HG02610 (cell line): Measurements from ENCODE around the gene ALK.
"Not testable (repeated sequence)": the region's sequence is repeated elsewhere in the genome, so short reads cannot be mapped to it uniquely, and the experiment has no call there.

Source experiments
- ATAC-seq: cut with Tn5 transposase; IDR thresholded peaks from one replicate; pipeline ENCODE4 v1.9.1; 2021; ENCODE audit warnings: mild to moderate bottlenecking, moderate library complexity; ENCODE audit not compliant: unreplicated experiment

ALK gene

DNA sequence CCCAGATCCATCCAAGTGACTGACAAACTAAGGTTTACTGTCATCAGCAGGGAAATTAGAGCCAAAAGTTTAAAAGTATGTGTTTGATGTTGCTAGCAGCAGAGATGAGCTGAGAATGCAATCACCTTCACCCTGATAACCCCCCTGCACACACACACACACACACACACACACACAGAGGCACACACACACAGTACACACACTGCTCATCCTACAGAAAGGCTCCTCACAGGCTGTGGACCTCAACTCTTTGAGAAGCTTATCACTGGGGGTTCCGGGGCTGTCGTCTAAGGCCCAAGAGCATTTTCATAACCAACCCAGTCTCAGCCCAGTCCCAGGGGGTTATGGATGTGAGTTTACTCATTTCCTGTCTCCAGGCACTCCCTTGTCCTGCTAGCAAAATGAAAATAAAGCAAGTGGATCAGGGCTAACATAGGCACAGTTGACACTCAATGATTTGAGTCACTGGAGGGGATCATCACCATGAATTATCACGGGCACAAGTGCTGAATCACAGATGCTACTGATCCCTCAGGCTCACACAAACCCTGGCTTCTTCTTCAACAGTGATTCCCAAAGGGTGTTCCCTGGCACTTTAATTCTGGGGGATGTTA is 76.6 kb downstream of the ALK start:
- ATAC-seq = no peak

DNA sequence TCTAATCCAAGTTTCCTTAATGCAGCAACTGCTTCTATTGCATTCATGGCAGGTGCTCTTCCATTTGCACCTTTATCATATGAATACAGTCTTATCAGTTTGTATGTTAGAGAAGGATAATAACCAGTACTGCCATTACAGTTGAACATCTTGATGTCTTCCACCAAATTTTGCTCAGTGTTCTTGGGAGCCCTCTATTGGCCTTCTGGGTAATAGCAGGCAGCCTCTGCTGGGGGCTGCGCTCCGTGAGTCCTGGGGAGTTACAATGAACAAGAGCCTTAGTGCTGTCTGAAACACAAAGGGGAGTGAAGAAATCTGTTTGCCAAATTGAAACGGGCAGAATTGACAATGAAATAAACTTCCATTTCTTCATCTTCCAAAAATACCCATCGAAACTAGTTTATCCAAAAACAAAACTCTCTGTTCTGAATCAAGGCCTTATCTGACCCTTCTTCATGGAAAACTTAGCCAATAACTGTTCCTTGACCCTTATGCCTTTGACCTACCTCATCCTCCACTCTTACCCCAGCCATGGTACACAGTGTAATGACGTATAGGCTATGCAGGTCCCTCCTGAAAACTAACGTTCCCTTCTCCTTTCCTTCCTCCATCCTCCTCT is 79.9 kb downstream of the ALK start:
- ATAC-seq = no peak

DNA sequence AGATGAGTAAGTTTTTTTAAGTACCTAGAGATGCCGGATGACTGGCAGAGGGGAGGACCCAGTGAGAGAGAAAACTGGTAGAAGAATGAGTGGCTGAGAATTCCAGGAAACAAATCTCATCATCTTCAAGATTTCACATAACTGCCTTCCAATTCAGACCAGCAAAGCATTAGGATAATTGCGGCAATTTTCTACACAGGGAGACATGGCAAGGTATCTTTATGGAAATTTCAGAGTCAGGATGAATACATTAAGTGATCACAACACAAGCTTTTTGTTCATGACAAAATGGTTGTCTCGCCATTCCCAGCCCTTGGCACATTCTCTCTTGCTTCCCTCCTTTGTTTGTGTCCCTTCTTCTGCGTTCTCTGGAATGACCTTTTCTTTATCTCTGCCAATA is 82.1 kb downstream of the ALK start:
- no peak for ATAC-seq

DNA sequence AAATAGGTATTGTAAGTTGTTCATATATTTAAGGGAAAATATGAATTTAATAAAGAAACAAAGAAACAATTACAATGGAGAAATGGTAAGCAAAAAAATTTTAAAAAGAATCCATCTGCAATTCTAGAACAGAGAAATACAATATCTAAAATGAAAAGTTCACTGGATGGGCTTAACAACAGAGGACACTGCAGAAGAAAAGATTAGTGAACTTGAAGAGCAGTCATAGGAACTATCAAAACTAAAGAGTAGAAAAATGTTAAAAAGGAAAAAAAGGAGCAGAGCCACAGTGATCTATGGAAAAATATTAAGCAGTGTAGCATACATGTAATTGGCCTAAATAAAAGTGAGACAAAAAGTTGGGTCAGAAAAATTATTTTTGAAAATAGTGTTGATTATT is 83.5 kb downstream of the ALK start:
- ATAC-seq = no peak

DNA sequence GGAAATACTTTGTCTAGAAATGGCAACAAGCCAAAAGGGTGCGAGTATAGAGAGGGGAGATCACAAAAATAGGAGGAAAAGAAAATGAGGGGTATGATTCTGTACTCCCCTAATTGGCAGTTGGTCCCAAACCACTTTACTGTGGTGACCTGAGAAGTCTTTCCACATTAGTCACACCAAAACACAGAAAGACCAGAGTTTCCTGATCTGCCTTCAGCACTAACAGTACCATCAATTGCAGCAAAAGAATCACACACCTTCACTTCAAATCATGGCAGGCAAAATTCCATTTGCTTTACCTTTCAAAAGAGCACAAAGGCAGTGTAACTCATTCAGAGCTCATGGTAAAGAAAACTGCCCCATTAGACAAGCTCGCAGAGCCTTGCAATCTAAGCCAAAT is 86.8 kb downstream of the ALK start:
- no peak for ATAC-seq

DNA sequence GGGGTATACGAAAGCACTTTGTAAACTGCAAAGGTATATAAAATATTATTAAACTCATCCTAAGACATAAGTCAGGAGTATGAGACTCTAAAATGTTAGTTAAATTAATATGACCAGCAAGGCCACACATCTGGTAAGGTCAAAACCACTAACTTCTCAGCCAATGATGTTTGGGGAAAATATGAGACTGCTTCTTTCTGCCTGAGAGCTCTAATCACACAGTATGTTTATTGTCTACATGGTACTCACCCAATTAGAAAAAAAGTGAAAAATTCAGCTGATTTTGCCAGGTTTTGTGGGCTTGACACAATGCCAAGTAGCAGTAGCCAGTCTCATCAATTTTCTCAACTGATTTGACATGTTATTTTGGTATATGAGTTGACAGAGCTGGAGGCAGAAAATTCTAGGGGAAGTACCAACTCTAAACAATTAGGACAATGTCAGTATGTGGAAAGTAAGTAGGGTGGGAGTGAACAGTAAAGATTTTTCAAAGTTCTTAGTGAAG is 87.3 kb downstream of the ALK start:
- no peak for ATAC-seq

DNA sequence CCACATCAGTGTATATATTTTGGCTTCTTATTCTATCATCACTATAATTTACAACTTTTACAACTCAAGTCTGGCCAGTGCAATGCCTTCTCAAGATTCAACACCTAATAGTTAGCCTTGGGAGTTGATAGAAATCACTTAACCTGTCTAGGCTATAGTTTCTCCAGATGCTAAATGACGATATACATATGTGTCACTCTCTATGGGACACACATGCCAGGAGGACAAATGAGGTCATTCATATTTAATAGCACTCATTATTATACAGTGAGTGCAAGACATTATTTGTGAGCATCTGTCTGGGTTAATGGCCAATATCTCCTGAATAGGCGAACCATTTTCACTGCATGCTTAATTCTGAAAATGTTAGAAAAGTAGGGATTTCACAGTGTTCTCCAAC is 89.8 kb downstream of the ALK start:
- ATAC-seq = no peak

DNA sequence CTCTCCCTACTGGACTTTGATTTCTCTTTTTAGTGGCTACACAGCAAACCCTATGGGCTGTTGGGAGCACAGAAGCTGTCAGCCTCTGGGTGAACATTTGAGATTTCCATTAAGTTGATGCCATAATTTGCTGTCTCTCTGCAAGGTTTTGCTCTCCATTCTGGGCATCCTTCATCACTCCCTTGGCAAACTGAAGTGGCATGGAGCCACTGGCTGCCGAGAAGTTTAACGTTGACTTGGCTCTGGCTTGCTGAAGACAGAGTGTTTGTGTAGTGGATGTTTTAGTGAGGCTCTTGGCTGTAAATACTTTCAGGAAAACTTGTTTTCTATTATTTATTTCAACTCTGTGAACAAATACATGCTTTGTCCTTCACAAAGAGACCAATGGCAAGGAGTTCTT is 91.5 kb downstream of the ALK start:
- no peak for ATAC-seq

DNA sequence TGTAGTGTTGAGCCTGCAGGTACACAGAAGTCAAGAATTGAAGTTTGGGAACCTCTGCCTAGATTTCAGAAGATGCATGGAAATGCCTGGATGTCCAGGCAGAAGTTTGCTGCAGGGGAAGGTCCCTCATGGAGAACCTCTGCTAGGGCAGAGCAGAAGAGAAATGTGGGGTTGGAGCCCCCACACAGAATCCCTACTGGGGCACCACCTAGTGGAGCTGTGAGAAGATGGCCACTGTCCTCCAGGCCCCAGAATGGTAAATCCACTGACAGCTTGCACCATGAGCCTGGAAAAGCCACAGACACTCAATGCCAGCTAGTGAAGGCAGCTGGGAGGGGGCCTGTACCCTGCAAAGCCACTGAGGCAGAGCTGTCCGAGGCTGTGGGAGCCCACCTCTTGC is 97.2 kb downstream of the ALK start:
- ATAC-seq = not testable (repeated sequence)

DNA sequence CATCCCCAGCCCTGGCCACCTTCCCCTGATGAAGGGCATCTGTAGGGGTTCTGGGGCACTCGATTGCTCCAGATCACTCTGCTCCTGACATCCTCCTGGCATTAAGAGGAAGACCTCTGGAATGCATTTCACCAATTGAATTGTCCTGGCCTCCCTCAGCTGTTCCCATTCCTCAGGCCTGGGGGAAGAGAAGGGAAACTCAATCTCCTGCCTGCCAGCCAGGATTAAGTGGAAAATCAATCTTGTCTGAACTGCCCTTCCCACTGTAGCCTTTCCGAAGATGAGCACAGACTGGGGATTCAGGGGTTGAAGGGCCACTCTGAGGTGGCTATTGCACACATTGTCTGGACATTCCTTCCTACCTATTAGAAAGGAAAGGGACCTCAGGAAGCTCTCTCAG is 99.8 kb downstream of the ALK start:
- no peak for ATAC-seq

DNA sequence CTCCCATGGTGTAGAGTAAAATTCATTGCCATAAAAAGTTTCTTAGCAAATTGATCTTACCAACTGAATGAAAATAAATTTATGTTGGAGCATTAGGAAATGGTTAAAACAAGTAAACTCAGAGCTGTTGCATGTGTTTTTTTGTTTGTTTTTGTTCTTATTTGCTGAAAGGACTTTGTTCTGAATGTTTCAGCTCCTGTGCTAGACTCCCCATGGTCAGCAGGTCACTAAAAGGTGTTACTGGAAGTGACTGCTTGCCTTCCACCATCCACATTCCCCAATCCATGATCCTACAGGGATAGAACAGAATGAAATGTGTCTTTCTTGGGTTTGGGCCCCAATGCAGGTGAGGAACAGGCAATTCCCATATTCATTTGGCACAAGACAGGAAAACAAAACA is 101.8 kb downstream of the ALK start:
- ATAC-seq = no peak

DNA sequence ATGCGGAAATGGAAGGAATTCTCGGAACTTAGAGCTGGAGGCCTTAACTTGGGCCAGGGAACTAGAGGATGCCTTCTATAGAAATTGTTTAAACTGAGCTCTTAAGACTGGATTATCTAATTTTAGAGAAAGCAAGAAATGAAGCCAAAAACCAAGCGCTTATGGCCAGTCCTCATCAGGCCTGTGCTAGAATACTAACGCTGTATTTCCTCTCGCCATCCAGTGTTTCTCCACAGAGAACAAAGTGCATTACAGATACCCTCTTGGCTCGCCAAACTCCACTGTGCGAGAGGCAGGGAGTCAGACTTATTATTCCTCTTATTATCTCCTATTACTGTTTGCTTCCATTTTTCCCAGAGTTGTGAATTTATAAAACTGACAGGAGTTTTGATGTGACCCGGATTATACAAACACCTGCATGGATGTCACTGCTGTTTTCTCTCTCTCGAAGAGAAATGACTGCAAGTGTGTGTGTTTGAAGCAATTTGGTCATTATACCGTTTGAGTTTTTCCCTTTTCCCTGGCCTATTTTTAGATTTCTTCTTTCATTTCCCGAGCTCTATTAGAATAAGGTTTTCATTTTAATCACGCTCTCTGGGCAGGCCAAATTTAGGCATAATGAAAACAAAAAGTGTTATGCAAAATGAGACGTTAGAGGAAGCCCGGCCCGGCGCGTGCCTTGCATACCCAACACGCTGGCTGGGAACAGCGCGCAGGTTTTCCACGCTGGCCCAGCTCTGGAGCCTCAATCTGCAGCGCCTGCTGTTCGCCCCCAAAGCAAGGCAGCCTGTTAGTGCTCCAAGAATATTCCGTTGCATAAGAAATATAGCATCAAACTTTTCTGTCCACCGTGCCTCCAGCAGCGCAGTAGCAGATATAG is 103.3 kb downstream of the ALK start:
- no peak for ATAC-seq

DNA sequence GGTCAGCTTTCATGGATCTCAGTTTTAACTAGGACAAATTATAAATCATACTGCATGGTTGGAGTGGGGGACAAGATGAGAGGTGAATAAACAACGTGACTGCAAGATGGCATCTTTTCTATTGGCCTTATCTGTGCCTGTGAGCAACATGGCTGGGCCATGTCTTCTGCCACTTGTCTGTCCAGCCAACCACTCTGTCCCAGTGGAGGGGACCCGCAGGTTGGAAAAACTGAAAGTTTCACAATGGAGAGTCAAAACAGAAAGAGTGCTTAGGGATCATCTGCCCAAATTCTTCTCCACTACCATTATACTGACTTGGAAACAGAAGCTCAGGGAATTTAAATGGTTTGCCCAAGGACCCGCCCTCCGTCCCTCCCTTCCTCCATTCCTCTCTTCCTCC is 104.1 kb downstream of the ALK start:
- ATAC-seq = no peak

DNA sequence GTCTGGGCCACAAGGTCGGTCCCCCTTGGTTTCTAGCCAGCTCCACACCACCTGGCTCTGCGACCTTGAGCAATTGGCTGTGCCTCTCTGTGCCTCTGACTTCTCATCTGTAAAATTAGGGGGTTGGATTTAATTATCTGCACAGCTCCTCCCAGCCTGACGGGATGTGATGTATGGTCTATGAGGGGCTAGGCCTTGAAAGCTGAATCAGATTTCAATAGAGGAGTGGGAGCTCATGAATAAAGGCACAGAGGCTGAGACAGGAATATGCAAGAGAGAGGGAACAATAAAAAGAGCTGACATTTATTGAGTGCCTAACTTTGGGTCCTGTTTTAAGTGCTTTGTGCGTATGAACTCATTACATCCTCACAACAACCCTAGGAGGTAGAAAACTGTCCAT is 104.7 kb downstream of the ALK start:
- ATAC-seq = no peak

DNA sequence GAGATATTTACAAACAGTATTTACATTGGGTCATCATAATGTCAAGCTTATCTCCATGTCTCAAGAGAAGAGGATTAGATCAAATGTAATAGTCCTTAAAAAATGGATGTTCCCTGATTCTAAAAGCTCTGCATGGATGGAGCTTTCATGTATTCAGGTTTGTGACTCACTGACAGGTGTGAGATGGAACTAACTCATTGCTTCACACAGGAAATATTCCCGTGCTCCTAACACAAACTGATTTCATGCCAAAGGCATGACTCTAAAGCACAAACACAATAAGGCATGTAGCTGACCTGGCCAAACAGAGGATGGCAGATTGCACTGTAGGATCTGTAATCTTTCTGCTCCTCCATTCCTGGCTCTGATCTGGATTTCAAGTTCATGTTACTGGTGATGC is 110.0 kb downstream of the ALK start:
- no peak for ATAC-seq

DNA sequence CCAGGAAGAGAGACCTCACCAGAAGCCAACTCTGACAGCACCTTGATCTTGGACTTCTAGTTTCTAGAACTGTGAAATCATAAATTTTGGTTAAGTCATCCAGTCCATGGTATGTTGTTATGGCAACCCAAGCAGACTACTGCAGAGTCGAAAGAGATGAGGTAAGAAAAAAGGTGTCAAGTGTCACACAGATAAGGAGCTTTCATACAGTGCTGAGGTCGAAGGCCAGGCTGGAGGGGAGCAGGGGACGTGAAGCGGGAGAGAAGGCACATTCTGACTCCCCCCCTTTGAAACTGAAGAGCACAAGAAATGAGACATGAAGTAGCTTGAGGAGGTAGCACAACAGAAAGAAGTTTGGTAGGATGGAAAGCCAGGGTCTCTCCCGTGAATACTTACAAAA is 110.4 kb downstream of the ALK start:
- no peak for ATAC-seq

DNA sequence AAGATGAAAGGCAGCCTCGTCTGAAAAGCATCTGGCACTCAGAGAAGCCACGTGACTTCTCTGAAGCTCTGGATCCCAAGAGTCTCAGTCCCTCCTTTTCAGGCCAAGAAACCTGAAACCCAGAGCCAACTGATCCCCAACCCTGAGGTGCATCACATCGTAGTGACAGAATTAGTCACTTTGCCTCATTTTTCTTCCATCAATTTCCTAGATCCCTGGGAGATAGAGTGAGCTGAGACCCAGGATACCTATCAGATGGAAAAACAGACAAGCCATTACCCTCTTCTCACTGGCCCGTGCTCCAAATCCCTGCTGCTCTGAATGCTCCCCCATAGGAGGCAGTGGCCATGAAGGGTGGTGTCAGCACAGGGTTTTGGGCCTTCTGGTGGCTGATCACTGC is 113.1 kb downstream of the ALK start:
- ATAC-seq = no peak

DNA sequence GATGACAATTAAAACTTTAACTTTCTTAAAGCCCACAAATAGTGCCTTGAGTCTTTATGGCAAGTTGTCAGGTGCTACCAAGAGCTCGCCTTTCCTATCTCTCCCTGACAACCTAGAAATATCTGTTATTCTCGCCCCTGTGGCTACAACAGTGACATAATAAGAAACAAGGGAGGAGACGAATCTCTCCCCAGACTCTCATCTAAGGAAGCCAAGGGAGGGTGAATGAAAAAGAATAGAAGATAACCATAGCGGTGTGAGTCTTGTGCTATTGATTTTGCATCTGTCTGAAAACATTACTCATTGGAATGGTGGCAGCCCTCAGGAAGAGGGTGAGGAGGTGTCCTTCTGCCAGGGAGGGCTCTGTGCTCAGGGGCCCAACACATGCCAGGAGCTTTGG is 114.3 kb downstream of the ALK start:
- no peak for ATAC-seq

DNA sequence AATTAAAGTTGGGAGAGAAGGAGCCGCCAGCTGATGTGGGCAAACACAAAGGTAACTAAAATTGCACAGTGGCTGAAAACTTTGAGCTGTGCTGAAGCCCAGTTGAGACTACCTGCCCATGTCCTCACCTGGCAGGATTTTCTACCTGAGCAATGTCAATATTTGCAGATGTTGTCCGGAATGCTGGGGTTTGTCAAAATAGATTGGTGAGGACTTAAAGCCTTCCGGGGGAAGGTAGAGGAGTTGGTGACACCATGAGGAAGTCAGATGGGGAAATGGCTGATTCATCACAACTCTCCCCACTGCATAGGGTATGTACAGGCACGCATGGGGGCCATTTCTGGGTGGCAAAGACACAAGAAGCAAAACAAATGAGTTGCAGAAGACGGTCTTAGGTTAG is 114.9 kb downstream of the ALK start:
- ATAC-seq = no peak

DNA sequence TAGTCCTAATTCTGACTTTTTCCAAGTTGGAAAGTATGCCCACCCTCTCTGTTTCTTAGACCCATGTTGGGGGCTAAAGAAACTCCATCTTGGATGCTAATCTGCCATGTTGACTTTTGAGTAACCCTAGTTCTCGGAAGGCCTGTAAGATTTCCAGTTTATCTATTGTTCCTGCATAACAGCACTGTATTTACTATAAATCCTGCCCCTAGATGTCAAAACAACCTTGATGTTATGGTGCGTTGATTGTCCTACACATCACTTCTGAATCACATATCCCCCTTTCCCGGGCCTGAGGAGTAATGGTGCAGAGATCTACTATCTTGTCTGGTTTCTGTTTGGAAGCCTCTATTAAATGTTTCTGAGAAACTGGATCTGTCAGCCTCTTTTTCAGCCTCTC is 116.7 kb downstream of the ALK start:
- no peak for ATAC-seq

DNA sequence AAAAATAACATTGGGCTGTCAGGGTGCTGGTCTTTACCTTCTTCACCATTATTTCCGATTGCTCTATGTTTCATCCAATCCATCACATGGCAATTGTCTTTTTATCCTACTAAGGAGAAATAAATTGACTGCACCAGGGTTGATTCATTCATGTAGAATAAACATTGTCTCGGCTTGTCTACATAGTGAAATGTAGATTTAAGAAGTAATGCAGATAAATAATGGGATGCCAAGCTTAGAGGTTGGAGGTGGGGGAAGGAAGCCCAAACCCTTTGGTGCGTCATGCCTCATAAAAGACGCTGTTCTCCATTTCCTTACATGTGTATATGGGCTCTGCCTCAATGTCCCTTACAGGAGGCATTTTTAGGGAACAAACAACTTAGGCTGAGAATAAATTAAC is 117.8 kb downstream of the ALK start:
- ATAC-seq = no peak

DNA sequence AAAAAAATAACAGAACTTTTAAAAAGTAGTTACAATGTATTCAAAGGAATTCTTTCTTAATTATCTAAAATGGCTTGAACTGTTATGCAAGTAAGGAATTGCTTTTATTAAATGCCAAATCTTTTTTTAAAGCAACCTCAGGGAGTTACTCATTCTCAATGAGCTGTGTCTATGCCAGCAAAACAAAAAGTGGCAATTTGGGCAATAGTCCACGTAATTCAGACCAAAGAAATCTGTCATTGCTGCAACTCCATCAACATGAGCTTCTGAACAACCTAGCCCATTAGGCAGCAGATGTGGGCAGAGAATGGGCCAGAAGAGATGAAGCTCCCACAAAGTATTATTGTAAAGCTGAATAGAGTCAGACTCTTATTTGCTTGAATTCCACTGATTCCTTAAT is 118.4 kb downstream of the ALK start:
- no peak for ATAC-seq
